ENCODE results near the gene TBX5. TPM values are rescaled to one million over a fixed set of nuclear protein-coding genes. Genes with fewer than 3 reads are reported as not detected.

The TBX5 gene
- total RNA-seq, 1 experiment from 2014 or later, result not detected

DNA sequence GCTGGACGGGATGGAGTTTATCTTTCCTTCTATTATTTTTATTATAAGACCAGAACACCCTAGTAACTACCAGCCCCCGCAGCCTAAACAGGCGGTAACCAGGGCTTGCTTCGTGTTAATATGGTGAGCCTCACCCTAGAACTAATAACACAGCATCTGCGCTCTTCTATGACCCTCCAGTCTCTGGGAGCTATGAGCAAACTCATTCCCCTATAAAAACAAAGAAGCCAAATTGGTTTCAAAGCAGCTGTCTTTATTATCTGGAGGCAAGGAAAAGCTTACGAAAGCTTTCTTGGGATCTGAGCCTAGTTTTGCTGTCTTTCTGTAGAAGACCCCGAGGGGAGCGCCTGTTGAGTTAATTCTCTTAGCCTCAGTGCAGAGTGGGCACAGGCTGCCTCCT, 85.0 kb downstream of the TBX5 start:
- DNase-seq (ENCODE audit: low spot score), result no peak

DNA sequence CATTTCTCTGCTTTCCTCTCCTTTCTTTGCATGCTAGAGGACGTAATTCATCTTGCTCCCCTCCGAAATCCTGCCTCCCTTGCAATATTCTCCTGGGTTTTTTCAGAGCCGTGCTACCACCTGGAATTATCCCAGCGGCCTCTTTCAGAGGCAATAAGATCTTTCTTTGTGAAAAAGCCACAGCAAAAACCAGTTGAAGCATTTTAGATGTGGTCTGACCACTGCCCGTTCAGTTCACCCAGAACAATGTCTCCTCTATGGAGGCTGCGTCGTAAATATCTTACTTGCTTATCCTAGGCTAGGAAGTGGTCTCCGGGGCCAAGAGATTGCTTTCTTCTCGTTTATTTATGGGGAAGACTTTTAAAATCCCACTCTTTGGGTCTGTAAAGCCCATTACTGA, 85.8 kb downstream of the TBX5 start:
- no peak for DNase-seq (ENCODE audit: low spot score)

DNA sequence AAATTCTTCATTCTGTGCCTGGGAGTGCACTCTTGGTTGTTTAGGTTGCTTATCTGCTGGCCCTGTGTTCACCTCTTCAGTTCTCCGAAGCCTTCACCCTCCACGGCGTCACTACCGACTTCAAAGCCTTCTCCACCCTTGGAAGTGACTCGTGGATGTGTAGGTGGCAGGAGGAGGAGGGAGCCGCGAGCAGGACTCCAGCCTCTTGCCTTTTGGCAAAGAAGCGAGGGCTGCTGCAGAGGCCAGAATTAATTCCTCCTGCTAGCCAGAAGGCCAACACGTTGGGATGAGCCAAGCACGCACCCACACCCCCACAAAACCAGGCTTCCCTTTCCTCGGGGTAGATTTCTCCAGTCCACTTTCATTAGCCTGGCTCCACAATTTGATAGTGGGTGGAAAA, 86.5 kb downstream of the TBX5 start:
- DNase-seq (ENCODE audit: low spot score), result no peak

DNA sequence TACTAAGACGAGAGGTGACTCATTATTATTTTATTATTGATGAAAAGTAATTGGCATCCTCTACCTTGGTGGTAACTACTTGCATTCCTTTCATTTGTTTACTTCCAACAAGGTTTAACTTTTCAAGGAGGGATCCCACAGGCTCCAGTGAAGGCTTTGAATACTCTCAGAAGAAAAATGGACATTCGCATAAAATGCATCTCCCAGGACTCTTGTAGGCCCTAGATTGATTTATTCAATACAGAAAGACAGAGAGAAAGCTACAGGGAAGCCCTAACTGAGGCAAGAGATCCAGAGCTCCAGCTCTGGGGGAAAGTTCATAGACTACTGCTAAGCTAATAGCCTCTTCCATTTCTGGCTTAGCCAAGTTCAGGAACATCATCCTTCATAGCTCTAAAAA, 87.0 kb downstream of the TBX5 start:
- DNase-seq (ENCODE audit: low spot score), result no peak

DNA sequence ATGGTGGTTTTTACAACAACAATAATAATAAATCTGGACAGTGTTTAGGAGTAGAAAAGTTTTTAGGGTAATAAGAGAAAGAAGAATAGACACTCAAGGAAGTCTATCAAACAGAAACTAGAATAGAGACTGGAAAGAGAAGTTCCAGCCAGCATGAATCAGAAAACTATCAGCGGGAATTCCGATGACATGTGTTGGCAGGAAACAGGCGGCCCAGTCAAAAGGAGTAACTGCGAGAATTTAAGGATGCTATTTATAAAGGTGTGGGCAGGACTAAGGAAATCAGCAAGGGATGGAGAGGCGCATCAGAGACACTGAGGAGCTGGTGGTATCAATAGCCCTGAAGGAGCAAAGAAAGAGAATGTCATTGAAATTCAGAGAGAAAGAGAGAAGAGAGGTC, 89.9 kb downstream of the TBX5 start:
- DNase-seq (ENCODE audit: low spot score), result no peak

DNA sequence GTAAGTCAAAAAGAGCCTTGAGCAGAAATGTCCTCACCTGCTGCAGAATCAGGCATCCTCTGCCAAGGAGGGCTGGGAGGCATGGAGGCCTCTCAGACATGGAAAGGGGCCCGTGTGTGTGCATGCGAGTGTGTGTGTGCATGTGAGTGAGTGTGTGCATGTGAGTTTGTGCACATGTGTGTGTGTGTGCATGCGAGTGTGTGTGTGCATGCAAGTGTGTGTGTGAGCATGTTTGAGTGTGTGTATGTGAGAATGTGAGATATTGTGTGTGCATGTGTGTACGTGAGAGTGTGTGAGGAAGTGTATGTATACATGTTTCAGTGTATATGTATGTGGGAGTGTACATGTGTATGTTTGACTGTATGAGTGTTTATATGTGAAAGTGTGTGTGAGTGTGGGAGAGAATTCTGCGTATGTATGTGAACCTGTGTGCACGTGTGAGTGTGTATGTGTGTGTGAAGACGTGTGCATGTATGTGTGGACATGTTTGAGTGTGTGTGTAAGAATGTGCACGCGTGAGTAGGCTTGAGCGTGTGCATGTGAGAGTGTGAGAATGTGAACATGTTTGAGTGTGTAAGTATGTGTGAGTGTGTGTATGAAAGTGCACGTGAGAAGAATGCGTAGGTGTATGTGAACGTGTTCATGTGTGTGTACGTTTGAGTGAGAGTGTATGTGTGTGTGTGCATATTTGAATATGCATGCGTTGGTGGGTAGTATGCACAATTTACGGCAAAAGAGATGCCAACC, 90.8 kb downstream of the TBX5 start:
- DNase-seq (ENCODE audit: low spot score), result no peak

DNA sequence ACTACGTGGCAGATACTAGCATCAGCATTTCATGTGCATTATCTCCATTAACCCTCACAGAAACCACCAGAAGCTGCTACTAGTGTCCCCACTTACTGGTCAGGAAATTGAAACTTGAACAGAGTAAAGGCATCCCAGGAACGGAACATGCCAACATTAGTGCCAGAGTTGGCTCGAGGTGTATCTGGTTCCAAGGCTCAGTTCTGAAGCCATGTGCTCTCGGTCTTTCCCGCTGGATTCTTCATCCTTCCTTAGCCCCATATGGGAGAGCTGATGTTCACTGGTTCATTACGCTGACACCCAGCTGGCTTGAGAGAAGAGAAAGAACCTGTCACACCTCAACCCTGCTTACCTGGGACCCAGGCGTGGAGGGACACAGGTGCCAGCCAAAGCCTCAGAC, 91.5 kb downstream of the TBX5 start:
- DNase-seq (ENCODE audit: low spot score), result no peak

DNA sequence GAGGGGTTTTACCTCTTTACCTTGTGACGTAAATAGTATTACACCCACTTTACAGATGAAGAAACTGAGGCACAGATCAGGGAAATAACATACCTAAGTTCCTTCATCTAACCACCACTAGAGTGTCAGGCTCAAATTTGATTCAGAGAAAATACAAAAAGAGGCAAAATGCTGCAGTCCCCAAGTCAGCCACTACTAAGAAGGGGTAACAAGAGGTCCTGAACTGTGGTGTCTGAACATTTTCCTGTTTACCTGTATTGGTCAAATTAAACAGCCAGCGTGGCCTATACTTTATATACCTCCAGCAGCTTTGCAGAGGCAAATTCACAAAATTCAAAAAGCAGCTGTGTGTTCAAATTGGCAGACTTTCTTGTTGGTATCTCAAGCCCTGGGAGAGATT, 92.0 kb downstream of the TBX5 start:
- DNase-seq (ENCODE audit: low spot score), result no peak

DNA sequence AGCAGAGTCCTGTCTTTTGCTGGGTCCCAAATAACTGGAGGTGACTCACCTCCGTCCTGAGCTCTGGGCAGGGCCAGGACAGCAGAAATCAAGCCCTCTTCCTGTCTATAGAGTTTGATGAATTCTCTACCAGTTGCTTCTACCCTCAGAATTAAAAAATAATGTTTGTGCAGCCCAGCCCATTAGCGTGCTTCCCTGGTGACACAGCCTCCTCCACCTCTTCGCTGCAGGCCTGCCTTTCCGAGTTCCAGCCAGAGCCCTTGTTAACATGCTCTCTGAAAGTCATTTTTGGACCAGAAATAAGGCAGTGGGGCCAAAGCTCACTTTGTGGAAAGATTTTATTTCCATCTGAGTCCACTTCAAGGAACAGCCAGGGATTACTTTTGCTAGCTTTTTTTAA, 94.0 kb downstream of the TBX5 start:
- DNase-seq (ENCODE audit: low spot score), result no peak

DNA sequence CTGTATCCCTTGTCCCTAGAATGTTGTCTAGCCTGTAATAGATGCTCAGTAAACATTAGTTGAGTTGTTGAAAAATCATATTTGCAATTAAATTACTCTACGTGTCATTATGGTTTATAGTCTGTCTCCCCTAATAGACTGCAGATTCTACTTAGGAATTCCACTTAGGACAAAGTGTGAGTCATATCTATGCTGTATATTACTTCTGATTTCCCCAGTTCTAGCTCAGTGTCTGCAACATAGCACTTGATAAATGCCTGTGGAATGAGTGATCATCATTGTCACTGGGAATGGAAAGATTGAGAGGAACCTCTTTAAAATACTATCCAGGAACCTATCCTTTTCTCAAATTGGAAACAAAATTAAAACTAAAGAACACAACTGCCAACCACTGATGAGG, 99.3 kb downstream of the TBX5 start:
- no peak for DNase-seq (ENCODE audit: low spot score)

DNA sequence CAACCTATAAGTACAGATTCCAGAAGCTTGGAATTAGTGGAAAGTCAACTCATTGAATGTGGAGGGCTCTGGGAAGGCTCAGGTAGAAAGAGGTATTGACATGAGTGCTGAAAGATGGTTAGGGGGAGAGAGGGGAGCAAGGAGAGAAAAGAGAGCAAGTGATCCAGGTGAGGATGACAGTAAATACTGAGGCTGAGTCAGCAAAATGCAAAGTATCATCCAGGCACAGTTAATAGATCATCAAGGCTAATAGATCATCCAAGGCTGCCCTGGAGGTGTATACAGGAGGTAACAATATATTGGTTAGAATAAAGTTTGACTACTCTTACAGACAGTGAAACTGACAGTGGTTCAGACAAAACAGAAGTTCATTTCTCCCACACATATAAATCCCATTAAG, 100.5 kb downstream of the TBX5 start:
- no peak for DNase-seq (ENCODE audit: low spot score)
